CD4-positive, alpha-beta T cell treated with Interleukin-4 for 4 hours (primary cell): Measurements from ENCODE around the gene SREBF2.
A peak's percentile ranks its signal among the peaks of the same experiment; 100 is the strongest.
"Not testable (repeated sequence)": the region's sequence is repeated elsewhere in the genome, so short reads cannot be mapped to it uniquely, and the experiment has no call there.

Experiments used
- DNase-seq: peaks from one replicate; pipeline ENCODE4 v3.0.0-alpha.2; 2020

Gene SREBF2

DNA sequence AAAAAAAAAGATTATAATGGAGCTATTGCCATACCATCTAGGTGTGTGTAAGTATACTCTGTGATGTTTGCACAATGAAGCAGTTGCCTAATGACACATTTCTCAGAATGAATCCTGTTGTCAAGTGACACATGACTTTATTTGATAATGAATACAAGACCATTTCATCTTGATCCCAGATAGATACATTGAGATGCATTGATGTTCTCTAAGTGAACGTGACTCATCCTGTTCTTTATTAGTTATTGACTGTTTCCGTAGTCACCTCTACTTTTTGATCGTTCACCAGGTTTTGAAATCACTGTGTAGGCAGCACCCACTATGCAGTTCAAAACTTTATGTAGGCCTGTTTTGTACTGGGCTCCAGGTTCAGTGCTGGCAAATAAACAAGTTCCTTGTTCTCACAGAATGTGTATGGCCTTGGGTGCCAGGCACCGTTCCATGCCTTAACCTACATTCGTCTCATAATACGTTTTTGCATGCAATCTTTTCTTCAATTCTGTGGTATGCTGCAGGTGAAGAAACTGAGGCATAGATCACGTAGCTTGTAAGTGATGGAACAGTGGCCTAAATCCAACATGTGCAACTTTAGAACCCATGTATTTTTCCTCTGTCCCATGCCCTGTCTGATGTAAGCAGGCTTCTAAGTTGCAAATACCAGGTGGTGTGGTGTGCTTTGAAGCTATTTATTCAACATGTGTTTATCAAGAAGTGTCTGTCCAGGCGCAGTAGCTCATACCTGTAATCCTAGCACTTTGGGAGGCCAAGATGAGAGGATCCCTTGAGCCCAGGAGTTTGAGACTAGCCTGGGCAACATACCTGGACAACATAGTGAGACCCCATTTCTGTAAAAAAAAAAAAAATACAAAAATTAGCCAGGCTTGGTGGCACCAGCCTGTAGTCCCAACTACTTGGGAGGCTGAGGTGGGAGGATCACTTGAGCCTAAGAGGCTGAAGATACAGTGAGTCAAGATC, 10.4 kb downstream of the SREBF2 start:
- DNase-seq: peak; percentile 67

GRCh38 chr22:41844036-41844435, 11.1 kb downstream of the SREBF2 start:
- no peak for DNase-seq

DNA sequence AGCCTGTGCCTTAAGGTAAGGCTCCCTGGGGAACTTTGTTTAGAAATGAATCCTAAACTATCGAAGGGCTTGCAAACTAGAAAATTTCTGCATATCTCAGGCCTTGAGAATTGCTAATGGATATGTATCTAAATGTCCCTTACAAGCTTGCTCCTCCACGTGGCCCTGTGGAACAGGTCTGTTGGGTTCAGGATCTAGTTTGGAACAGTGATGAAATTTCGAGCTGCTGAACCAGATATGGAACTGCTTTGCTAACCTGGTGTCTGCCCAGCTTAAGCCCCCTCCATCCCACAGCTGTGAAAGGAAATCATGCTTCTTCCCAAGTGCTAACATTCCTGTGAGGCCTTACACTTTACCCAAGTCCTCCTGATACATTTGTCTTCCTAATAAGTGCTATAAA, 11.6 kb downstream of the SREBF2 start:
- no peak for DNase-seq

DNA sequence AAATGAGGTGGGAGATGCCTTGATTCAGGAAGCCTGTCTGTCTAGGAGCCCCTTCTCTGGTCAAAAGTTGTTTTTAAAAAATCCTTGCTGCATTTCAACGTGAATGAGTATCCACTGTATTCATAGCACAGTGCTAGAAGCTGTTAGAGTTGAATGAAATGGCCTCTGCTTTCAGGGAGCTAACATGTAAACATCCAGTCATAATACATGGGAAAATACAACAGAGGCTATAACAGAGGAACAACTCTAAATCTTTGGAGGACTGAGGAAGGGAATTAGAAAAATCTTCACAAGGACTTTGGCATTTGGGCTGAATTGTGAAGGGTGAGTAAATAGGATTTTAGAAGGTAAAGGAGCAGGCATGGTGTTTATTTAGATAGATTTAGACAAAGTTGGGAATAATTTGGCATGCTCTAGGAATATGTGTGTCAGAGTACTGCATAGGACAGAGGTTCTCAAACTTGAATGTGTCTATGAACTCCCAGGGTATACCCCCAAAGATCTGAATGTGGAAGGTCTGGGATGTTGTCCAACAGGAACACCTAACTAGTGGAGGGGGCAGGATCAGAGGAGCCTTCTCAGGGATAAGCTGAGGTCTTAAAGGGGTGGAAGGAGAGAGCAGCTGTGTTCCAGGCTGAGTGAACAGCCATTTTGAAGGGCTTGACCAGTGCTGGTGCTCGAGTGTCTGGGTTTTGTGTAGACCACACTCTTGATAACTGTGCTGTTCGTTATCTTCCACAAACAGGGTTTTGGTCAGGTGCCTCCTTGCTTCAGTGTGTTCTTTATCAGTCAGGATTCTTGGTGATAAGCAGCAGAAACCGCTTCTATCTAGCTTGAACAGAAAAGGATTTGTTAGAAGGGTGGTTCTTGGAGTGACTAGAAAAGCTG, 12.7 kb downstream of the SREBF2 start:
- DNase-seq: no peak

GRCh38 chr22:41846268-41846987, 13.5 kb downstream of the SREBF2 start:
- DNase-seq: no peak

DNA sequence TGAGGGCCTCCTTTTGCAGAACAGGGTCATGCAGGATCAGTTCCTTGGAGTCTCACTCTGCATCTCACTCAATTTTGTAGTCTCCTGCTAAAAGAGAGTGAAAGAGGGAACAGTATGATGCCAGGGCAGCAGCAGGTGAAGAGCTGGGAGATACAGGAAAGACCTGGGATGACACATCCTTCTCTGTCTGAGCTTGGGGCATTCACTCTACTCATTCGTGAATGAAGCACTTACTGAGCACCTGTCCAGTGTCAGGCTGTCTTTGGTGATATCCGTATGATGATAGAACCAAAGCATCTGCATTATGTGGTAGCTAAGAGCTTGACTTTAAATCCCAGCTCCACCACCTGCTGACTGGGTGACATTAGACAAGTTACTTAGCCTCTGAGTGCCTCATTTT, 14.4 kb downstream of the SREBF2 start:
- DNase-seq: no peak

DNA sequence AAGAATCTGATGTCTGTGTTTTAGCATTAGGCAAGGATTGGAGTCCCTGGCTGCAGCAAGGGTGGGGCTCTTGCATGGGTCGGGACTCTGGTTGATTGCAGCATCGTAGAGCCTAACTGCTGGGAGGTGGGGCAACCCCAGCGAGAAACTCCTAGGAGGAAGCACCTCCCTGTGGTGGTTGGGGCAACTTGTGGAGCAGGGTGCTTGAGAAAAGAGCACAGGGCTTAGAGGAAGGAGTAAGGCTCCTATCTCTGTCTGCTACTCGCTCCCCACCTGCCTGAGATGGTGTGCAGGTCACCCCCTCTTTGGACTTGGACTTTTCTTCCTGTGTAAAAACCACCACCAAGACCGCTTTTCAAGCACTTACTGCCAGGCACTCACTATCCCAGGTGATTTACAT, 15.6 kb downstream of the SREBF2 start:
- DNase-seq: no peak

DNA sequence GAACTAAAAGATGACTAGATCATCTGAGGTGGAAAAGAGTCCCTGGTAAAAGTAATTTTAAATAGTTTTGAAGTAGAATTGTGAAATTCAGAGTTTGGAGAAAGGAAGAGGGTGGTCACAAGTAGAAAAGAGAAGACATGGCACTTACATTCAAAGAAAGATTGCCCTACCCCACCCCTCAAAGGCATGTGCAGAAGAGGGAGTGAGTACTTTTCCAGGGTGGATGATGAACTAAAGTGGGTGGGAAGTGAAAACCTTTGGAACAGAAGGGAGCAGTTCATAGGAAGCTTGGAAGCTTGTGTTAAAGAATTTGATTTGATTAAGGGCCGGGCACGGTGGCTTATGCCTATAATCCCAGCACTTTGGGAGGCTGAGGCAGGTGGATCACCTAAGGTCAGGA, 23.6 kb downstream of the SREBF2 start:
- DNase-seq: no peak

- peak; percentile 92 for DNase-seq
Observed at GRCh38 chr22:41857155-41857859, 24.4 kb downstream of the SREBF2 start.

GRCh38 chr22:41857860-41858199, 24.9 kb downstream of the SREBF2 start:
- no peak for DNase-seq

- DNase-seq: peak; percentile 92
Observed at GRCh38 chr22:41862160-41862529, 29.2 kb downstream of the SREBF2 start.

DNA sequence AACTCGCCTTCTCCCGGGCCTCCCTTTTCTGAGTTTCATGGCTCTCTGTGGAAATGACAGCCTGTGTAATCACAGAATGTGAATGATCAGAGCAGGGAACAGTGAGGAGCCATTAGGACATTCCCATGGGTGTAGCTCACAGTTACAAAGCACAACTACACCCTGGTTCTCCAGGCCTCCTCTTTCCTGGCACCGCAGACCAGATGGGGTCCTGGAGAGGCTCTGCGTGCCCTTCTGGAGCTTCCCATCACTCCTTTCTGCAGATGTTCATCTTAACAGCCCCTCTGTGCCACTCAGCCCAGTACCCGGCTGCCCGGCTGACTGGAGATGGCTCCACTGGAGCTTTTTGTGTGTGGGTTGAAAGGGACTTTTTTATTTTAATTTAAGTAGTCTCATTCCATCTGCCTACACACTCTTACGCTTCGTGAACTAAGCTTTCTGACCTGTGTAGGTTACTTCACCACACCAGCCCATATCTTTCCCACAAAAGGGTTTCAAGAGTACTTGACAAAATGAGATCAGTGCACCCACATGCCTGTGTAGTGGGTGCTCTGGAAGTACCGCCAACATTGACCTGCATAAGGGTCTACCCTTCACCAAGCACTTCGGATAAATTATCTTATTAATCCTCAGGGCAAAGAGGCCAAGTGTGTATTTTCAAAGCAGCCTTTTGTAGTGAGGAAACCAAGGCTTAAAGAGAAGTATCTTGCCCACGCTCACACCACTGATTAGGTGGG, 29.8 kb downstream of the SREBF2 start:
- DNase-seq: peak; percentile 34

DNA sequence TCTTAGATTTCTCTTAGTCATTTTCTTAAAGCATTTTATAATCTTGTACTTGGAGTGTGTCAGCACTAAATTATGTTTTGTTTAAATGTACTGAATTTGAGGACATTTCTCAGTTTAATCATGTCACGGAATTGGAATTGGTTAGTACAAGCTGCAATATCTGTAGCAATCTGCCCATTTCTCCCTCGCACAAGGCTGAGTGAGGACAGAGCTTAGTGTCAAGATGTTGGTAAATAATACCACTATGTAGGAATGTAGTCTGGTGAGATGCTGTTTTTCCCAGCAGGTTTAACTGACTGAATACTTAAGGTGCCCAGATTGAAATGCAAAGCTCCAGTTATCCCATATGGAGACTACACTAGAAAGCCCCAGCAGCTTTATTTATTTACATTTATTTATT, 30.6 kb downstream of the SREBF2 start:
- DNase-seq: no peak

DNA sequence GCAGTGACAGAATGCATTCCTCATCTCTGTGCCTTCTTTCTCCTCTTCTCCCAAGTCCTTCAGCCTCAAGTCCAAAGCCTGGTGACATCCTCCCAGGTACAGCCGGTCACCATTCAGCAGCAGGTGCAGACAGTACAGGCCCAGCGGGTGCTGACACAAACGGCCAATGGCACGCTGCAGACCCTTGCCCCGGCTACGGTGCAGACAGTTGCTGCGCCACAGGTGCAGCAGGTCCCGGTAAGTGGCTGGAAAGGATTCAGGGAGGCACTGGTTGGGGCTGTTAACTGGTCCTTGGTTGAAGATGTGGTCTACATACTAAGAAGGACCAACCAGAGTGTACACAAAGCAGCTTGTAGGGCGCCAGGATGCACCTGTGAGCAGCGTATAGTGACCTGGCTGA, 35.7 kb downstream of the SREBF2 start:
- DNase-seq: no peak

GRCh38 chr22:41870081-41870480, 37.2 kb downstream of the SREBF2 start:
- not testable (repeated sequence) for DNase-seq

GRCh38 chr22:41870786-41871185, 37.9 kb downstream of the SREBF2 start:
- no peak for DNase-seq

GRCh38 chr22:41873391-41873790, 40.5 kb downstream of the SREBF2 start:
- DNase-seq: peak; percentile 68

- DNase-seq: no peak
Observed at GRCh38 chr22:41874090-41874489, 41.2 kb downstream of the SREBF2 start.

GRCh38 chr22:41875531-41876270, 42.8 kb downstream of the SREBF2 start:
- DNase-seq: no peak

GRCh38 chr22:41876275-41876674, 43.4 kb downstream of the SREBF2 start:
- no peak for DNase-seq

GRCh38 chr22:41876675-41877074, 43.8 kb downstream of the SREBF2 start:
- DNase-seq: peak; percentile 59
